Mammary epithelial cell (primary cell): ENCODE results near the gene PARD3B.

ENCODE experiments used
- EZH2 ChIP-seq: IDR thresholded peaks from 2 replicates; pipeline ENCODE4 v1.6.1; 2012; ENCODE audit warnings: low read length, inconsistent platforms, borderline replicate concordance
- TF ChIP-seq, protein P1 (sequence below), 2 donors: IDR thresholded peaks in 1 of 2; conservative IDR thresholded peaks in 1 of 2; 2 replicates each; pipeline ENCODE4 v1.5.1; 2011 to 2012; ENCODE audit warnings: inconsistent platforms in 2 of 2, low read length in 2 of 2, mild to moderate bottlenecking in 2 of 2, control low read depth in 1 of 2, low read depth in 1 of 2; ENCODE audit not compliant: insufficient read depth in 1 of 2; ENCODE audit errors: extremely low read depth in 1 of 2

DNA sequence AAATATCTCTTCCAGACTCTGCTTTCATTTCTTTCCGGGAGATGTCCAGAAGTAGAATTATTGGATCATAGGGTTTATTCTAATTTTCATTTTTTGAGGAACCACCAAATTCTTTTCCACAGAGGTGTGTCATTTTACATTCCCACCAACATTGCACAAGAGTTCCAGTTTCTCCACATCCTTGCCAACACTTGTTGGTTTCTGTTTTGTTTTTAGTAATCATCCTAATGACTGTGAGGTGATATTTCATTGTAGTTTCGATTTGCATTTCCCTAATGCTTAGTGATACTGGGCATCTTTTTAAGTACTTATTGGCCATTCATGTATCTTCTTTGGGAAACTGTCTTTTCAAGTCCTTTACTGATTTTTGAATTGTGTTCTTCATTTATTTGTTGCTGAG is 513.1 kb downstream of the PARD3B start:
- TF ChIP-seq, protein P1, sequence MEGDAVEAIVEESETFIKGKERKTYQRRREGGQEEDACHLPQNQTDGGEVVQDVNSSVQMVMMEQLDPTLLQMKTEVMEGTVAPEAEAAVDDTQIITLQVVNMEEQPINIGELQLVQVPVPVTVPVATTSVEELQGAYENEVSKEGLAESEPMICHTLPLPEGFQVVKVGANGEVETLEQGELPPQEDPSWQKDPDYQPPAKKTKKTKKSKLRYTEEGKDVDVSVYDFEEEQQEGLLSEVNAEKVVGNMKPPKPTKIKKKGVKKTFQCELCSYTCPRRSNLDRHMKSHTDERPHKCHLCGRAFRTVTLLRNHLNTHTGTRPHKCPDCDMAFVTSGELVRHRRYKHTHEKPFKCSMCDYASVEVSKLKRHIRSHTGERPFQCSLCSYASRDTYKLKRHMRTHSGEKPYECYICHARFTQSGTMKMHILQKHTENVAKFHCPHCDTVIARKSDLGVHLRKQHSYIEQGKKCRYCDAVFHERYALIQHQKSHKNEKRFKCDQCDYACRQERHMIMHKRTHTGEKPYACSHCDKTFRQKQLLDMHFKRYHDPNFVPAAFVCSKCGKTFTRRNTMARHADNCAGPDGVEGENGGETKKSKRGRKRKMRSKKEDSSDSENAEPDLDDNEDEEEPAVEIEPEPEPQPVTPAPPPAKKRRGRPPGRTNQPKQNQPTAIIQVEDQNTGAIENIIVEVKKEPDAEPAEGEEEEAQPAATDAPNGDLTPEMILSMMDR (conservative IDR thresholded peaks at IDR 0.05 in 1 of 2, IDR thresholded peaks at IDR 0.05 in 1 of 2; ENCODE audit: extremely low read depth in 1 of 2, insufficient read depth in 1 of 2, low read depth in 1 of 2, low read length in 2 of 2), result no peak
- no peak for TF ChIP-seq EZH2
